Peyer's patch (tissue), 4 donors: Measurements from ENCODE around the gene ABCD1. TPM values are rescaled to one million over a fixed set of nuclear protein-coding genes. Genes with fewer than 3 reads are reported as not detected.

ENCODE experiments used
- DNase-seq, 3 donors: peaks; one replicate each; pipeline ENCODE4 v3.0.0-alpha.2; 2017 to 2019
- H3K27ac ChIP-seq, 4 donors: fragments of 200-600 bp; sonication (generic); one replicate each; pipeline ENCODE4 v1.5.1; 2016 to 2019
- H3K27me3 ChIP-seq, 2 donors: fragments of 200-600 bp; sonication (generic); one replicate each; pipeline ENCODE4 v1.5.1; 2019
- H3K36me3 ChIP-seq, 3 donors: fragments of 200-600 bp; sonication (generic); one replicate each; pipeline ENCODE4 v1.5.1; 2016 to 2019
- H3K4me1 ChIP-seq, 4 donors: fragments of 200-600 bp; sonication (generic); one replicate each; pipeline ENCODE4 v1.5.1; 2016 to 2019
- H3K4me3 ChIP-seq, 4 donors: fragments of 200-600 bp; sonication (generic); 1 replicate in 3 of 4; 2 replicates in 1 of 4; pipeline ENCODE4 v1.5.1; 2016 to 2019; ENCODE audit warnings: mild to moderate bottlenecking in 1 of 4
- H3K9me3 ChIP-seq, 4 donors: fragments of 200-600 bp; sonication (generic); one replicate each; pipeline ENCODE4 v1.5.1; 2016 to 2019; ENCODE audit warnings: mild to moderate bottlenecking in 1 of 4
- POLR2A ChIP-seq, 2 donors: fragments of 450-650 bp; IDR thresholded peaks; one replicate each; pipeline ENCODE4 v1.5.1; 2017; ENCODE audit warnings: antibody characterized with exemption in 2 of 2, mild to moderate bottlenecking in 2 of 2, moderate library complexity in 2 of 2
- total RNA-seq, 4 donors: library from RNA; depleted of rRNA; stranded (reverse); fragments of >200 nt; gene quantifications; one replicate each; pipeline ENCODE4 v1.1.0, GENCODE V29; 2016
- TF ChIP-seq, protein P1 (sequence below), 6 experiments: fragments of 450-650 bp in 4 of 6; fragments of 200-600 bp in 2 of 6; sonication (generic) in 1 of 6; IDR thresholded peaks; one replicate each; pipeline ENCODE4 v1.5.1; 2017 to 2019; ENCODE audit warnings: antibody characterized with exemption in 6 of 6, mild to moderate bottlenecking in 3 of 6, moderate library complexity in 1 of 6

The ABCD1 gene
- total RNA-seq, 4 donors from 2014 or later = 14.9 to 94.2 (median 68.0) TPM

DNA sequence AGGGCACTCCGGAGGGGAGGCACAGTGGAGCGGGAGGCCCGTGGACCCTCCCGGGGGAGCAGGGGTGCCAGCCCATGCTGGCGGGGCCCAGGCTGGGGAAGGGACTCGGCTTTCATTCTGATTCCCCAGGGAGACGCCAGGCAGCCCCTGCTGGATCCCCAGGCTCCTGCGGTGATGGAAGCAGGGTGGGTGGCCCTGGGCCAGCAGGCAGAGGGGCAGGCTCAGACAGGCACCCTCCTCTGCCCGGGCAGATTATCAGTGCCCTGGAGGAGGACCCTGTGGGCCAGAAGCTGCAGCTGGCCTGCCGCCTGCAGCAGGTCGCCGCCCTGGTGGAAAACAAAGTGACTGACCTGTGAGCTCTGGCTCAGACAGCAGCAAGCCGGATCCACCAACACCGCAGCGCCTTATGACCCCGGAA lies 54.0 kb downstream of the ABCD1 start:
- H3K36me3 ChIP-seq = no peaks in the 10 kb centered on the region
- peaks cover 0 to 13% (median 5%) of the 10 kb centered on the region in 4 donors for H3K4me1 ChIP-seq
- H3K27ac ChIP-seq = no peak overlapping the region
- DNase-seq = no peak
- TF ChIP-seq, protein P1, sequence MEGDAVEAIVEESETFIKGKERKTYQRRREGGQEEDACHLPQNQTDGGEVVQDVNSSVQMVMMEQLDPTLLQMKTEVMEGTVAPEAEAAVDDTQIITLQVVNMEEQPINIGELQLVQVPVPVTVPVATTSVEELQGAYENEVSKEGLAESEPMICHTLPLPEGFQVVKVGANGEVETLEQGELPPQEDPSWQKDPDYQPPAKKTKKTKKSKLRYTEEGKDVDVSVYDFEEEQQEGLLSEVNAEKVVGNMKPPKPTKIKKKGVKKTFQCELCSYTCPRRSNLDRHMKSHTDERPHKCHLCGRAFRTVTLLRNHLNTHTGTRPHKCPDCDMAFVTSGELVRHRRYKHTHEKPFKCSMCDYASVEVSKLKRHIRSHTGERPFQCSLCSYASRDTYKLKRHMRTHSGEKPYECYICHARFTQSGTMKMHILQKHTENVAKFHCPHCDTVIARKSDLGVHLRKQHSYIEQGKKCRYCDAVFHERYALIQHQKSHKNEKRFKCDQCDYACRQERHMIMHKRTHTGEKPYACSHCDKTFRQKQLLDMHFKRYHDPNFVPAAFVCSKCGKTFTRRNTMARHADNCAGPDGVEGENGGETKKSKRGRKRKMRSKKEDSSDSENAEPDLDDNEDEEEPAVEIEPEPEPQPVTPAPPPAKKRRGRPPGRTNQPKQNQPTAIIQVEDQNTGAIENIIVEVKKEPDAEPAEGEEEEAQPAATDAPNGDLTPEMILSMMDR (IDR thresholded peaks at IDR 0.05) = peak in 1 of 6 experiments; percentile 15
- no peak for TF ChIP-seq POLR2A (IDR thresholded peaks at IDR 0.05)
- no peak overlapping the region for H3K4me3 ChIP-seq
- H3K9me3 ChIP-seq = no peaks in the 10 kb centered on the region
- H3K27me3 ChIP-seq = no peaks in the 10 kb centered on the region

DNA sequence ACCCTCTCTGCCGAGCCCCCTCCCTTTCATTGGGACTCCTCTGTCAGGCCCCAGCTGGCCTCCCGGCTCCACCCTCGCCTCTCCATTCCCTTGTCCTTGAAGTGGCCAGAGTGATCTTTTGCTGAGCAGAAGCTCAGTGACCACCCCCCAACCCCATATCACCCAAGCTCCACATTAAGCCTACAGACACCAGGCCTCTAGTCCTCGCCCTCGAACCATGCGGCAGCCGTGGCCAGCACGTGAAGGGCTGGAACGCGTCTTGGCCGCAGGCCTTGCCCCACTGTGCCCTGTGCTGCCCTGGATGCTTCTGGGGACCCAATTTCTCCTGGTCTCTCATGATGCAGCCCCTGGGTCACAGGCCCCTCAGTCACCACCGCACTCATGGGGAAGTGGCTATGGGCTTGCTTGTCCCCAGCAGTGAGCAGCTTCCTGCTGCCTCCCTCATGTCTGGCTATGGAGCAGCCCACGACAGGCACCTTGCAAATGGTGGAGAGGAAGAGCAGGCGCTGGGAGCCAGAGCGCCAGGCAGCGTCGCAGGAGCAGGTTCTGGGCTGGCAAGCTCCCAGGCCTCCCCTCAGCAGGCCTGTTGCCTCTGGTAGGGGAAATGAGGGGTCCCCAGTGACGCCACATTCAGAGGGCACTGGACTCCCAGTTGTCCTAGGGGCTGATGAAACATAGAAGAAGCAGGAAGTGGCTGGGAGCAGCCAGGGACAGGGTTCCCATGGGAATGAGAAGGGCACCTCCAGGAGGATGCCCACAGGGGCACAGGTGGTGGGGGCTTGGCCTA lies 55.4 kb downstream of the ABCD1 start:
- no peak for DNase-seq
- H3K27ac ChIP-seq = peak overlapping the region in 1 of 4 donors; percentile 50
- H3K4me1 ChIP-seq = peaks cover 0 to 13% (median 5%) of the 10 kb centered on the region in 4 donors
- no peak overlapping the region for H3K4me3 ChIP-seq
- H3K36me3 ChIP-seq = peaks cover 0 to 2% (median 0%) of the 10 kb centered on the region in 3 donors
- H3K9me3 ChIP-seq = no peaks in the 10 kb centered on the region
- TF ChIP-seq POLR2A (IDR thresholded peaks at IDR 0.05) = no peak
- TF ChIP-seq, protein P1 (IDR thresholded peaks at IDR 0.05) = no peak
- H3K27me3 ChIP-seq = no peaks in the 10 kb centered on the region

DNA sequence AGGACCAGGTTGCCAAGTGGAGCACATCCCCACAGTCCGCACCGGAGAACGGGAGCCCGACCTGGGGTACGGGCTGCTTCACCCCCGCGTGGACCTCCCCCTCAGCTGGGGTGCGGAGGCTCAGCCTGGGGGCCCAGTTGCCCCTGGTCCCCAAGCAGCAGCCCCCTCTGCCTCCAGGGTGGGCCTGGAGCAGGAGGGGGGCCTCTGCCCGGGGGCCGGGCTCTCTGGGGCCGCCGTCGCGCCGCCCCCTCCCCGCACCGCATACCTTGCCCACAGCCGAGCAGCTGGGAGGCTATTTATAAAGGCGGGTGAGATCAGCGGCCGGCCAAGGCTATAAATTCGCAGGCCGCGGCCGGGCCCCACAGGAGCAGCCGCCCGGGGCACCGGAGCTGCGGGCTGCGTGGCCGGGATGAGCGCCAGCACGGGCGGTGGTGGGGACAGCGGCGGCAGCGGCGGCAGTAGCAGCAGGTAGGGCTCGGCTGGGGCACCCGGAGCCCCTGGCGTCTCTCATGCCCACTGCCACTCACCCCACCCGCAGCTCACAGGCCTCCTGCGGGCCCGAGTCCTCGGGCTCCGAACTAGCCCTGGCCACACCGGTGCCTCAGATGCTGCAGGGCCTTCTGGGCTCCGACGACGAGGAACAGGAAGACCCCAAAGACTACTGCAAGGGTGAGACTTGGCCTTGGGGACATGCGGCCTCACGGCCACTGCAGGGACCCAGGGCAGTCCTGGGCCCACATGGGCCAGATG lies 56.2 kb downstream of the ABCD1 start, which contains the start of gene SRPK3:
SRPK3 (plus strand) TSS at position 364 of the 750 bp plus-strand sequence; CDS start at position 410, 46 bp downstream.
- no peak for DNase-seq
- Histone ChIP-seq H3K4me3 (no peak within 1 kb of the TSS), H3K36me3 (peaks cover 0 to 10% (median 0%) of the 10 kb centered on the region in 3 donors), H3K27me3 (no peaks in the 10 kb centered on the region), H3K4me1 (peaks cover 0 to 13% (median 5%) of the 10 kb centered on the region in 4 donors), H3K27ac (peak within 1 kb of the TSS in 1 of 4 donors; percentile 50), H3K9me3 (no peaks in the 10 kb centered on the region)
- TF ChIP-seq, protein P1 (IDR thresholded peaks at IDR 0.05) = no peak

DNA sequence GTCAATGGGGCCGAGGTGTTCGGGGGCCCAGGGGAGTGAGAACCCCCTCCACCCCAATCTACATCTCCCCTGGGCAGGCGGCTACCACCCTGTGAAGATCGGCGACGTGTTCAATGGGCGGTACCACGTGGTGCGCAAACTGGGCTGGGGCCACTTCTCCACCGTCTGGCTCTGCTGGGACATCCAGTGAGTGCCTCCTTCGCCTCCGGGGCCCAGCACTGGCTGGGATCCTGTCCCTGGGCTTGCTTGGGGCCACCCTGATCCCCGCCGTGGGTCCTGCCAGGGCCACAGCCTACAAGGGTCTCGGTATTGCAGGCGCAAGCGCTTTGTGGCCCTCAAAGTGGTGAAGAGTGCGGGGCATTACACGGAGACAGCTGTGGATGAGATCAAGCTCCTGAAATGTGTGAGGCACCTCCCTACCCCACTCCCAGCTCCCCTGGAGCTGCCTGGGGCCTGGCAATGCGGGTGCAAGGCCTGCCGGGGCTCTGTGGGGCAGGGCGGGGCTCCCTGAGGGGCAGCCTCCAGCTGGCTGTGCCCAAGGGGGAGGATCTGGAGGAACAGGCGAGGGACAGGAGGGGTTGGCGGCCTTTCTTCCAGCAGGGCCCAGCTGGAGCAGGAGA lies 56.9 kb downstream of the ABCD1 start:
- Histone ChIP-seq H3K4me1 (peaks cover 0 to 13% (median 5%) of the 10 kb centered on the region in 4 donors), H3K27me3 (no peaks in the 10 kb centered on the region), H3K36me3 (peaks cover 0 to 17% (median 0%) of the 10 kb centered on the region in 3 donors), H3K4me3 (no peak overlapping the region), H3K27ac (peak overlapping the region in 1 of 4 donors; percentile 50), H3K9me3 (no peaks in the 10 kb centered on the region)
- TF ChIP-seq, protein P1 (IDR thresholded peaks at IDR 0.05) = no peak
- no peak for TF ChIP-seq POLR2A (IDR thresholded peaks at IDR 0.05)
- DNase-seq = no peak

DNA sequence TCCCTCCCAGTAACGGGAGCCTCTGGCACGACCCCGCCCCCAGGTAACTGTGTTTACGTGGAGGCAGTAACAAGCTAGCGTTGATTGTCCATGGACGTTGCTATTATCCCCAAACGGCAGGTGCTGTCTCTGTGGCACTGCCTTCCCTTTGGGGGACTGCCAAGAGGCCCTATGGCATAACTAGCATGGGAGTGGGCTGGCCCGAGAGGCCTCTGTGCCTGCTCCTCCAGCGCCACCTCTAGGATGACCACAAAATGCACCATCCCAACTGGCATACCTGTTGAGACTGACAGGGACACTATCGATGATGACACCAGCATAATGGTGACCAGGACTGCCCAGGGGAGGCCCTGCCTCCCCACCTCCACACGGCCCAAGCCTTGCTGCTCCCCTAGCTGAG lies 57.7 kb downstream of the ABCD1 start:
- Histone ChIP-seq H3K9me3 (no peaks in the 10 kb centered on the region), H3K4me1 (peaks cover 0 to 13% (median 5%) of the 10 kb centered on the region in 4 donors), H3K36me3 (peaks cover 0 to 24% (median 0%) of the 10 kb centered on the region in 3 donors), H3K27me3 (no peaks in the 10 kb centered on the region), H3K4me3 (no peak overlapping the region), H3K27ac (no peak overlapping the region)
- TF ChIP-seq, protein P1 (IDR thresholded peaks at IDR 0.05) = peak in 1 of 6 experiments; percentile 5
- TF ChIP-seq POLR2A (IDR thresholded peaks at IDR 0.05) = no peak
- no peak for DNase-seq
